HFF-Myc (cell line): ENCODE measurements around the gene NOL9.

Experiments
- DNase-seq: peaks from one replicate; pipeline ENCODE4 v3.0.0-alpha.2; 2011; ENCODE audit warnings: low read depth; ENCODE audit errors: extremely low read depth
- H3K4me3 ChIP-seq: replicated peaks from 2 replicates; pipeline ENCODE4 v1.5.1; 2011; ENCODE audit warnings: low read depth, mild to moderate bottlenecking, control low read depth, low read length
- TF ChIP-seq, protein P1 (sequence below): IDR thresholded peaks from 2 replicates; pipeline ENCODE4 v1.5.1; 2012; ENCODE audit warnings: mild to moderate bottlenecking, low read depth, low read length, control low read depth; ENCODE audit errors: missing control alignments

NOL9 gene

DNA sequence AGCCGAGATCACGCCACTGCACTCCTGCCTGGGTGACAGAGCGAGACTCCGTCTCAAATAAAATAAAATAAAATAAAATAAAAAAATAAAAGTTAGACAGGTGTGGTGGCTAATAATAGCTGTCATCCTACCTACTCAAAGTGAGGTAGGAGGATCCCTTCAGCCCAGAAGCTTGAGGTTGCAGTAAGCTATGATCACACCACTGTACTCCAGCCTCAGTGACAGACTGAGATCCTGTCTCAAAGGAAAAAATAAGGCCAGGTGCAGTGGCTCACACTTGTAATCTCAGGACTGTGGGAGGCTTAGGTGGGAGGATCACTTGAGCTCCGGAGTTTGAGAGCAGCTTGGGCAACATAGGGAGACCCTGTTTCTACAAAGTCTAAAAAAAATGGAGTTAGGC lies 18.0 kb downstream of the NOL9 start:
- no peak for DNase-seq
- H3K4me3 ChIP-seq, result no peak overlapping the region
- TF ChIP-seq, protein P1, sequence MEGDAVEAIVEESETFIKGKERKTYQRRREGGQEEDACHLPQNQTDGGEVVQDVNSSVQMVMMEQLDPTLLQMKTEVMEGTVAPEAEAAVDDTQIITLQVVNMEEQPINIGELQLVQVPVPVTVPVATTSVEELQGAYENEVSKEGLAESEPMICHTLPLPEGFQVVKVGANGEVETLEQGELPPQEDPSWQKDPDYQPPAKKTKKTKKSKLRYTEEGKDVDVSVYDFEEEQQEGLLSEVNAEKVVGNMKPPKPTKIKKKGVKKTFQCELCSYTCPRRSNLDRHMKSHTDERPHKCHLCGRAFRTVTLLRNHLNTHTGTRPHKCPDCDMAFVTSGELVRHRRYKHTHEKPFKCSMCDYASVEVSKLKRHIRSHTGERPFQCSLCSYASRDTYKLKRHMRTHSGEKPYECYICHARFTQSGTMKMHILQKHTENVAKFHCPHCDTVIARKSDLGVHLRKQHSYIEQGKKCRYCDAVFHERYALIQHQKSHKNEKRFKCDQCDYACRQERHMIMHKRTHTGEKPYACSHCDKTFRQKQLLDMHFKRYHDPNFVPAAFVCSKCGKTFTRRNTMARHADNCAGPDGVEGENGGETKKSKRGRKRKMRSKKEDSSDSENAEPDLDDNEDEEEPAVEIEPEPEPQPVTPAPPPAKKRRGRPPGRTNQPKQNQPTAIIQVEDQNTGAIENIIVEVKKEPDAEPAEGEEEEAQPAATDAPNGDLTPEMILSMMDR, result no peak

DNA sequence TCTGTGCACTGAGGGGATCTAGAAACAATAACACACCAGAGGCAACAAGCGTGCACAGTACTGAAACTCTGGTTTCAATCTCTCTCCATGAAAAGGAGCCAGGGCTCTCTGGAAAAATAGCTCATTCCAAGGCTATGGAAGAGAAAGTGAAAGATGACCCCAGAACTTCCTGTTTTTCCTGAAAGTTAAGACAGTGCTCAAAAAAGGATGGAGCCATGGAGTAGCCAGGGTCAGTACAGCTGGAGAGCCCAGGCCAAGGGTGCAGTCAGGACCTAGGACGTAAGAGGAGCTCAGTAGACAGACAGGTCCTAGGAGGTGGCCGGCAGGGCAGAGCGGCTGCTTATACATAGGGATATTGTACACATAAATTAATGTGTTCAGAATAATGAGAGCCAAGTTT lies 19.1 kb downstream of the NOL9 start:
- no peak for DNase-seq
- TF ChIP-seq, protein P1, result no peak
- no peak overlapping the region for H3K4me3 ChIP-seq

DNA sequence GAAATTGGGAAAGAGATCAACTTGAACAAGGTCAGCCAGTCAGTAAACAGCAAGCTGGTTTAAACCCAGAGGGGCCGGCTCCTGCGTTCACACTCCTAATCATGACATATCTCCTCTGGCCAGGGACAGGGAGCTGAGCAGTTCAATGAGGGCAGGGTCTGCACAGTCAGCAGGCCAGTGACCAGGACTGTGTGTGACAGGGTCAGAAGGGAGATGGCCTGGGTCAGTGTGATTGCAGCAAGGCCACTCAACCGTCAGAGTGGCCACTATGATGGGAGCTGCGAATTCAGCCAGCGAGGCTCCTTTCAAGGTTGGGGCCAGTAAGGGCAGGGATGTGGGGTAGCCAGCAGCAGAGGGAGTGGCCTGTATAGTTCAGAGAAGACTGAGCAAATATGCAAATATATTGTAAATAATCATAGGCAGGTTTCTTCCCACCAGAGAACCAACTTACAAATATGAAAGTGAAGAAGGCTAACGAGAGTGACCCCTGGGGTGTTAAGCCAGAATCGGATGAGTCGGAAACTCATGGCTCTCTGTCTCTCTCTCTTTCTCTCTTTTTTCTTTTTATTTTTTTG lies 20.0 kb downstream of the NOL9 start:
- DNase-seq, result no peak
- H3K4me3 ChIP-seq, result no peak overlapping the region

DNA sequence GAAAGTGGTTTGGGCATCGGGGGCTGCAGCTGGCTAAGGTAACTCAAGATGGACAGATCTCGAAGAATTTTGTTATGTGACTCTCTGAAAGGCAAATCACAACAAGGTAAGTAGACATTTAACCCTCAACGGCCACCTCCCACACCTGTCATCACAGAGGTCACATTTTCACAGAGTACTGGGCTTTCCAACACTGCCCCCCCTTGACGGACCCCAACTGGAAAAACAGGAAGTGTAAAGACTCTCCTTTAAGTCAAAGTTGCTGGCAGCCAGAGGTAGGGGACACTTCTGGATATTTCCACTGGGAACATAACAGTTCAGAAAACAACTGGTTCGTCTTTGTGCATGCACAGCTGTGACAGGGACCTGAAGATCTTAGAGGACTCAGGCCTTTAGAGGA lies 22.3 kb downstream of the NOL9 start:
- no peak overlapping the region for H3K4me3 ChIP-seq
- TF ChIP-seq, protein P1, result no peak
- no peak for DNase-seq

More for the DNA sequence above, 20.0 kb downstream of the NOL9 start:
- TF ChIP-seq, protein P1, result no peak

DNA sequence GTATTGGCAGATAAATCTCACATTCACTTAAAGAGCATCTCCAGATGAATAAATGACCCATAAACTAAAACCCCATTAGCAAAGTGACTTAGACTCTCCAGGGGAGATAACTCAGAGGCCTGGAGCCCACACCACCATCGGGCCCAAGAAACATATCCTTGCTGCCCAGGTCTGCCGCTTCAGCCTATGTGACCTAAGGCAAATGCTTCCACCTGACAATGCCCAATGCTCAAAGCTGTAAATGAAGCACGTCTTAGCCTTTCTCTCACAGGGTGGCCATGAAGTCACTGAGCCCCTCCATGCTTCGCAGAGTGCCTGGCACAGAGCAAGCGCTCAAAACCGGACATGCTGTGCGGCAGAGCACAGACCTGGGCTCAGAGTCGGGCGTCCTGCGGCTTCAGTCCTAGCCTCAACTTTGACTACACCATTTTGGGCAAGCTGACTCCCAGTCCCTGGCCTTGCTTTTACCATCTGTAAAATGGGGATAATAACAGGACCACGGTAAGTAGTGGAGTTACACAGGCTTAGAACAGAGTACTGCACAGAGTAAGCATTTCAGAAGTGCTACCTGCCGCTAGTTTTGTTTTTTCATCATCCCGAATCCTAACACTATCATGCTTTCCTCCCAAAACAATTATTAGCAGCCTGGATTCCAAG lies 23.7 kb downstream of the NOL9 start:
- DNase-seq, result no peak
- no peak overlapping the region for H3K4me3 ChIP-seq
- TF ChIP-seq, protein P1, result no peak

DNA sequence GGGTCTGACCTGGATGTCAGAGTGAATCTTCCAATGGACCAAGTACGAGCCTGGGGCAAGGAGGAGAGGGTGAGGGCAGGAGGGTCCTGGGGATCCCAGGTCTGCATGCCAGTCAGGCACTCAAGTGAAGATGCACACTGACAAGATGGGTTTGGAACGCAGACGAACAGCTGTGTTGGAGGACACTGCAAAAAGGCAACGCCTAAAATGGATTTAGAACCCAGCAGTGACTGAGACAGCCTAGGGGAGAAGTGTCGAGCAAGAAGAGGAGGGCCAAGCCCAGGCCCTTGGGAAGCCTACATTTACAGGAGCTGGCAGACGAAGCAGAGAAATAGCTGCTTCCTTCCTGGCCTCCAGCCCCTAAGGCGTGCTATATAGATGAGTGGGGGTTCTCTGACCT lies 25.8 kb downstream of the NOL9 start:
- no peak for DNase-seq
- TF ChIP-seq, protein P1, result no peak
- no peak overlapping the region for H3K4me3 ChIP-seq
